BLaER1 (cell line): ENCODE results near the gene RELA.

Source experiments
- H3K27ac ChIP-seq: shearing (Covaris generic); formaldehyde crosslinking; 2 replicates; pipeline ENCODE4 v1.8.1; 2022
- H3K27me3 ChIP-seq: shearing (Covaris generic); formaldehyde crosslinking; 2 replicates; pipeline ENCODE4 v1.8.1; 2022
- H3K36me3 ChIP-seq: shearing (Covaris generic); formaldehyde crosslinking; 2 replicates; pipeline ENCODE4 v1.8.1; 2022
- H3K4me1 ChIP-seq: shearing (Covaris generic); formaldehyde crosslinking; 2 replicates; pipeline ENCODE4 v1.8.1; 2022
- H3K4me2 ChIP-seq: shearing (Covaris generic); formaldehyde crosslinking; 2 replicates; pipeline ENCODE4 v1.8.1; 2022
- H3K4me3 ChIP-seq: shearing (Covaris generic); formaldehyde crosslinking; 2 replicates; pipeline ENCODE4 v1.8.1; 2022
- H3K9ac ChIP-seq: shearing (Covaris generic); formaldehyde crosslinking; 2 replicates; pipeline ENCODE4 v1.8.1; 2022
- H3K9me3 ChIP-seq: shearing (Covaris generic); formaldehyde crosslinking; 2 replicates; pipeline ENCODE4 v1.8.1; 2022
- H4K20me1 ChIP-seq: shearing (Covaris generic); formaldehyde crosslinking; 2 replicates; pipeline ENCODE4 v1.8.1; 2022
- Cebpa-rat ChIP-seq: shearing (Covaris generic); IDR thresholded peaks from 2 replicates; pipeline ENCODE4 v1.8.1; 2022

RELA gene

GRCh38 chr11:65615229-65615949, 47.3 kb downstream of the RELA start, which contains the start of gene PCNX3:
Gene PCNX3, plus strand, starts transcription at chr11:65615776. Its CDS starts 536 bp downstream, at chr11:65616312.
- no peaks in the 10 kb centered on the region for H3K9me3 ChIP-seq
- H4K20me1 ChIP-seq: peaks cover 80% of the 10 kb centered on the region
- H3K27me3 ChIP-seq: no peaks in the 10 kb centered on the region
- peak within 1 kb of the TSS; percentile 93 for H3K27ac ChIP-seq
- H3K4me3 ChIP-seq: peak within 1 kb of the TSS; percentile 98
- peaks cover 47% of the 10 kb centered on the region for H3K36me3 ChIP-seq
- no peak for TF ChIP-seq Cebpa-rat
- peak within 1 kb of the TSS; percentile 96 for H3K9ac ChIP-seq
- H3K4me2 ChIP-seq: peak within 1 kb of the TSS; percentile 100
- H3K4me1 ChIP-seq: peaks cover 63% of the 10 kb centered on the region

- no peaks in the 10 kb centered on the region for H3K27me3 ChIP-seq
Measured at GRCh38 chr11:65613091-65613928, 49.4 kb downstream of the RELA start.

GRCh38 chr11:65612691-65613090, 50.0 kb downstream of the RELA start:
- TF ChIP-seq Cebpa-rat: no peak
- Histone ChIP-seq H4K20me1 (peaks cover 80% of the 10 kb centered on the region), H3K9me3 (no peaks in the 10 kb centered on the region), H3K4me1 (peaks cover 56% of the 10 kb centered on the region), H3K9ac (peak overlapping the region; percentile 96), H3K4me3 (peak overlapping the region; percentile 98), H3K36me3 (peaks cover 47% of the 10 kb centered on the region), H3K27ac (peak overlapping the region; percentile 93), H3K4me2 (peak overlapping the region; percentile 100), H3K27me3 (no peaks in the 10 kb centered on the region)

More at GRCh38 chr11:65613091-65613928, 49.4 kb downstream of the RELA start:
- Histone ChIP-seq H3K4me3 (peak overlapping the region; percentile 98), H3K27ac (peak overlapping the region; percentile 93), H3K9me3 (no peaks in the 10 kb centered on the region), H3K36me3 (peaks cover 47% of the 10 kb centered on the region), H3K4me2 (peak overlapping the region; percentile 100), H3K4me1 (peaks cover 63% of the 10 kb centered on the region), H3K9ac (peak overlapping the region; percentile 96), H4K20me1 (peaks cover 80% of the 10 kb centered on the region)
- no peak for TF ChIP-seq Cebpa-rat

GRCh38 chr11:65611758-65612603, 50.7 kb downstream of the RELA start:
- H4K20me1 ChIP-seq: peaks cover 80% of the 10 kb centered on the region
- peak overlapping the region; percentile 100 for H3K4me2 ChIP-seq
- peaks cover 49% of the 10 kb centered on the region for H3K4me1 ChIP-seq
- peaks cover 47% of the 10 kb centered on the region for H3K36me3 ChIP-seq
- peak overlapping the region; percentile 96 for H3K9ac ChIP-seq
- H3K27ac ChIP-seq: peak overlapping the region; percentile 93
- no peaks in the 10 kb centered on the region for H3K27me3 ChIP-seq
- TF ChIP-seq Cebpa-rat: no peak
- H3K9me3 ChIP-seq: no peaks in the 10 kb centered on the region
- peak overlapping the region; percentile 98 for H3K4me3 ChIP-seq

GRCh38 chr11:65611028-65611757, 51.5 kb downstream of the RELA start:
- H3K4me2 ChIP-seq: peak overlapping the region; percentile 100
- no peak for TF ChIP-seq Cebpa-rat
- peak overlapping the region; percentile 96 for H3K9ac ChIP-seq
- peak overlapping the region; percentile 98 for H3K4me3 ChIP-seq
- H3K27ac ChIP-seq: peak overlapping the region; percentile 93
- peaks cover 79% of the 10 kb centered on the region for H4K20me1 ChIP-seq
- H3K4me1 ChIP-seq: peaks cover 41% of the 10 kb centered on the region
- peaks cover 51% of the 10 kb centered on the region for H3K36me3 ChIP-seq
- no peaks in the 10 kb centered on the region for H3K27me3 ChIP-seq
- no peaks in the 10 kb centered on the region for H3K9me3 ChIP-seq

- H3K4me3 ChIP-seq: no peak overlapping the region; the same call in 1 of the 2 replicates
- H3K36me3 ChIP-seq: peaks cover 59% of the 10 kb centered on the region
- peaks cover 41% of the 10 kb centered on the region for H3K4me1 ChIP-seq
- H3K4me2 ChIP-seq: peak overlapping the region; percentile 100
- peak overlapping the region; percentile 96 for H3K9ac ChIP-seq
- no peak for TF ChIP-seq Cebpa-rat
- no peaks in the 10 kb centered on the region for H3K27me3 ChIP-seq
- H3K9me3 ChIP-seq: no peaks in the 10 kb centered on the region
- H4K20me1 ChIP-seq: peaks cover 84% of the 10 kb centered on the region
- H3K27ac ChIP-seq: peak overlapping the region; percentile 93
Measured at GRCh38 chr11:65610404-65610803, 52.3 kb downstream of the RELA start.

- Histone ChIP-seq H3K9me3 (no peaks in the 10 kb centered on the region), H3K4me3 (no peak overlapping the region), H3K4me1 (peaks cover 41% of the 10 kb centered on the region), H3K36me3 (peaks cover 67% of the 10 kb centered on the region), H3K9ac (peak overlapping the region; percentile 21; the same call in 1 of the 2 replicates), H3K27ac (no peak overlapping the region; the same call in 1 of the 2 replicates), H4K20me1 (peaks cover 86% of the 10 kb centered on the region), H3K4me2 (peak overlapping the region; percentile 100), H3K27me3 (no peaks in the 10 kb centered on the region)
- TF ChIP-seq Cebpa-rat: no peak
Measured at GRCh38 chr11:65609665-65610064, 53.1 kb downstream of the RELA start.

- Histone ChIP-seq H3K27me3 (no peaks in the 10 kb centered on the region), H3K27ac (no peak overlapping the region), H4K20me1 (peaks cover 86% of the 10 kb centered on the region), H3K4me1 (peaks cover 41% of the 10 kb centered on the region), H3K9me3 (no peaks in the 10 kb centered on the region), H3K4me3 (no peak overlapping the region), H3K36me3 (peaks cover 71% of the 10 kb centered on the region), H3K9ac (peak overlapping the region; percentile 21; the same call in 1 of the 2 replicates), H3K4me2 (no peak overlapping the region)
- no peak for TF ChIP-seq Cebpa-rat
Measured at GRCh38 chr11:65609229-65609628, 53.5 kb downstream of the RELA start.
